Putamen (tissue), 1 donor: ENCODE measurements around the gene SLC13A3.

Experiments used
- DNase-seq: peaks from one replicate; pipeline ENCODE4 v3.0.0-alpha.2; 2016; ENCODE audit warnings: low spot score

Gene SLC13A3

GRCh38 chr20:46651091-46651962 is at the start of gene SLC13A3:
SLC13A3 (minus strand) TSS chr20:46651459; CDS start chr20:46651421, 38 bp downstream.
- DNase-seq: no peak

GRCh38 chr20:46701057-46701456 is 49.8 kb upstream of the SLC13A3 start:
- DNase-seq: no peak

GRCh38 chr20:46700481-46700880 is 49.2 kb upstream of the SLC13A3 start:
- no peak for DNase-seq

- DNase-seq: no peak
Observed at GRCh38 chr20:46699651-46700359, 48.5 kb upstream of the SLC13A3 start.

GRCh38 chr20:46698788-46699187 is 47.5 kb upstream of the SLC13A3 start:
- no peak for DNase-seq

- no peak for DNase-seq
Observed at GRCh38 chr20:46696791-46697279, 45.6 kb upstream of the SLC13A3 start.

- no peak for DNase-seq
Observed at GRCh38 chr20:46695892-46696291, 44.6 kb upstream of the SLC13A3 start.

GRCh38 chr20:46694484-46694883 is 43.2 kb upstream of the SLC13A3 start:
- peak; percentile 36 for DNase-seq

- DNase-seq: no peak
Observed at GRCh38 chr20:46691196-46691595, 39.9 kb upstream of the SLC13A3 start.

- peak; percentile 20 for DNase-seq
Observed at GRCh38 chr20:46690219-46691106, 39.2 kb upstream of the SLC13A3 start.

- DNase-seq: no peak
Observed at GRCh38 chr20:46689754-46690085, 38.5 kb upstream of the SLC13A3 start.

GRCh38 chr20:46689082-46689753 is 38.0 kb upstream of the SLC13A3 start, which contains the start of gene TP53RK:
TP53RK (minus strand) TSS chr20:46689444; CDS start chr20:46689414, 30 bp downstream.
- DNase-seq: peak; percentile 97

GRCh38 chr20:46688151-46689081 is 37.2 kb upstream of the SLC13A3 start:
- peak; percentile 16 for DNase-seq

- DNase-seq: no peak
Observed at GRCh38 chr20:46683939-46684750, 32.9 kb upstream of the SLC13A3 start.

GRCh38 chr20:46683668-46683938 is 32.3 kb upstream of the SLC13A3 start:
- DNase-seq: no peak

GRCh38 chr20:46683011-46683667 is 31.9 kb upstream of the SLC13A3 start:
- no peak for DNase-seq

- DNase-seq: no peak
Observed at GRCh38 chr20:46682063-46682821, 31.0 kb upstream of the SLC13A3 start.
